Breast epithelium (tissue), 3 donors: ENCODE results near the gene PTPRK.

Source experiments
- CTCF ChIP-seq, 3 donors: fragments of 450-650 bp; IDR thresholded peaks; one replicate each; pipeline ENCODE4 v1.5.1; 2016 to 2017; ENCODE audit warnings: antibody characterized with exemption in 3 of 3, mild to moderate bottlenecking in 3 of 3, moderate library complexity in 3 of 3
- POLR2AphosphoS5 ChIP-seq, 3 donors: sonication (generic); formaldehyde crosslinking; IDR thresholded peaks; one replicate each; pipeline ENCODE4 v1.6.1; 2017; ENCODE audit warnings: antibody characterized with exemption in 3 of 3

- TF ChIP-seq CTCF (IDR thresholded peaks at IDR 0.05) (no peak), POLR2AphosphoS5 (IDR thresholded peaks at IDR 0.05) (no peak)
Observed at GRCh38 chr6:128000363-128000762, 520.0 kb downstream of the PTPRK start.
